Activated CD4-positive, alpha-beta memory T cell treated with anti-CD3 and anti-CD28 coated beads for 36 hours (primary cell): ENCODE measurements around the gene AMD1. TPM values are rescaled to one million over a fixed set of nuclear protein-coding genes. Genes with fewer than 3 reads are reported as not detected.

Experiments
- CTCF ChIA-PET: fragments of 350-600 bp; sonication (Branson Sonifier 250); formaldehyde crosslinking; loops from one replicate; lab custom pipeline; 2021; ENCODE audit warnings: antibody characterized with exemption, inconsistent platforms; lab: Charles Lee
- POLR2A ChIA-PET: fragments of 350-600 bp; sonication (Branson Sonifier 250); formaldehyde crosslinking; loops from one replicate; lab custom pipeline; 2021; ENCODE audit warnings: antibody characterized with exemption; lab: Charles Lee
- DNase-seq: peaks from one replicate; pipeline ENCODE4 v3.0.0-alpha.2; 2020
- H3K27ac Mint-ChIP-seq: one replicate; pipeline ENCODE4 v1.8.0; 2021; ENCODE audit warnings: mixed read lengths
- H3K27me3 Mint-ChIP-seq: one replicate; pipeline ENCODE4 v1.8.0; 2021; ENCODE audit warnings: mixed read lengths
- H3K36me3 Mint-ChIP-seq: one replicate; pipeline ENCODE4 v1.8.0; 2021; ENCODE audit warnings: mixed read lengths
- H3K4me1 Mint-ChIP-seq: one replicate; pipeline ENCODE4 v1.8.0; 2021; ENCODE audit warnings: low read depth, mixed read lengths
- H3K4me3 Mint-ChIP-seq: one replicate; pipeline ENCODE4 v1.8.0; 2021; ENCODE audit warnings: mild to moderate bottlenecking, mixed read lengths
- H3K9me3 Mint-ChIP-seq: one replicate; pipeline ENCODE4 v1.8.0; 2021; ENCODE audit warnings: mixed read lengths
- intact Hi-C: fragments of 100-400 bp; cut with micrococcal nuclease; formaldehyde crosslinking; loops from one replicate; pipeline ENCODE4 v1.15.1; 2023
- total RNA-seq, 2 experiments: library from RNA; stranded (reverse); gene quantifications; one replicate each; pipeline ENCODE4 v1.2.3, GENCODE V29; 2021

Gene AMD1
- total RNA-seq, 2 experiments from 2014 or later = 79.1 to 84.3 TPM

DNA sequence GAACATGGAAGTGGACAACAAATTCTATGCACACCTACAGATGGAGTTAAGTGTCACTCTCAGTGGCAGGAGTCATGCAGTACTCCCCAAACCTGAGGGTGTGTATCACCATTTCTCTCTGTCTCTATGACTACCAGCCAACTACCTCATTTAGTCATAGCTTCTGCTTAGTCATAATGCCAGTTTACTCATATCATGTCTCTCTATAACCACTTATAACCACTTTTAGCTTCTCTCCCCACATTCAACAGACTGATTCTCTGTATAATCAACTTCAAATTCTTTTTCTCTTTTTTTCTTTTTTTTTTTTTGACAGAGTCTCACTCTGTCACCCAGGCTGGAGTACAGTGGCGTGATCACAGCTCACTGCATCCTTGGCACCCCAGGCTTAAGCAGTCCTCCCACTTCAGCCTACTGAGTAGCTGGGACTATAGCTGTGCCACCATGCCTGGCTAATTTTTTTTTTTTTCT, 70.1 kb downstream of the AMD1 start:
- intact Hi-C loops = loop anchor here (1.0 to 10.0 kb wide), 9 partner anchors 14 to 540 kb away; partner anchors contain the start of genes CDK19, GTF3C6, REV3L and RPF2
- H3K27me3 Mint-ChIP-seq = no peaks in the 10 kb centered on the region

More for the DNA sequence above, 70.1 kb downstream of the AMD1 start:
- Mint-ChIP-seq H3K4me3 (peak overlapping the region; percentile 16), H3K9me3 (no peaks in the 10 kb centered on the region), H3K27ac (peak overlapping the region; percentile 71), H3K36me3 (no peaks in the 10 kb centered on the region), H3K4me1 (peaks cover 10% of the 10 kb centered on the region)
- DNase-seq = peak; percentile 71
- ChIA-PET POLR2A (interaction anchor here (0.6 to 3.1 kb wide), 10 partner anchors 14 to 410 kb away, joined by 3 to 16 read pairs (median 3); partner anchors contain the start of genes AMD1, CDK19 and GTF3C6), CTCF (interaction anchor here (0.5 to 1.9 kb wide), 12 partner anchors 10 to 416 kb away, joined by 3 to 13 read pairs (median 3); partner anchors contain the start of gene CDK19)

Other genes starting within 250 kb of the AMD1 start
- 10 to 100 TPM; 18.2 to 18.4 TPM for gene CDK19, start 59.3 kb upstream of the AMD1 start, total RNA-seq
- 10 to 100 TPM; 97.1 to 97.7 TPM for gene GTF3C6, start 83.9 kb downstream of the AMD1 start, total RNA-seq
- gene RPF2, start 107.3 kb downstream of the AMD1 start, total RNA-seq = 10 to 100 TPM; 45.5 to 46.0 TPM
- 1 to 10 TPM; 3.4 to 3.6 TPM for gene SLC16A10, start 212.7 kb downstream of the AMD1 start, total RNA-seq